ENCODE measurements around the gene SDF2L1.

Gene SDF2L1

DNA sequence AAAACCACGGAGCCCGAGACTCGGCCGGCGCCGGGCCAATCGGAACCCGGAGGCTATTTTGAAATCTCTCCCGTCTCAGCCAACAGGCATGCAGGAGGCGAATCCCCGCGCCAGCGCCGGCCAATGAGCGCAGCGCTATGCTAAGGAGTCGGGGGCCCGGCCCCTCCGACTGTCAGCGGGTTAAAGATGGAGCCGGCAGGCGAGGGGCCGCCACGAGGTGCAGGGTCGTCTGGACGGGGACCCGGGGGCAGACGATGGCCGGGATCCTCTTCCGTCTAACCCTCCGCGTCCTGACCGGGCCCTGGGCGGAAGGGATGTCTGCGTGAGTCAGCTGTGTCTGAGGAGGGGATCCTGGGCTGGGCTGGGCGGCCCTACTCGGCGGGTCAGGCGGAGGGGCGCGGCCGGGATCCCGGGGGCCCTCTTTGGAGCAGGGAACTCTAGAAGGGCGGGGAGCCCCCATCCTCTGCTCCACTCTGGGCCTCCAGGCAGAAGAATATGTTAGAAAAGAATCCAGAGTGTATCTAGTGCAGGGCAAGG is 10.0 kb downstream of the SDF2L1 start:
- in situ Hi-C loops (cut with MboI; ENCODE audit: low pct_unique_long_range_greater_than_20kb, low sequenced_read_pairs, unreplicated experiment): no loop called here
- TF ChIP-seq, protein P1, sequence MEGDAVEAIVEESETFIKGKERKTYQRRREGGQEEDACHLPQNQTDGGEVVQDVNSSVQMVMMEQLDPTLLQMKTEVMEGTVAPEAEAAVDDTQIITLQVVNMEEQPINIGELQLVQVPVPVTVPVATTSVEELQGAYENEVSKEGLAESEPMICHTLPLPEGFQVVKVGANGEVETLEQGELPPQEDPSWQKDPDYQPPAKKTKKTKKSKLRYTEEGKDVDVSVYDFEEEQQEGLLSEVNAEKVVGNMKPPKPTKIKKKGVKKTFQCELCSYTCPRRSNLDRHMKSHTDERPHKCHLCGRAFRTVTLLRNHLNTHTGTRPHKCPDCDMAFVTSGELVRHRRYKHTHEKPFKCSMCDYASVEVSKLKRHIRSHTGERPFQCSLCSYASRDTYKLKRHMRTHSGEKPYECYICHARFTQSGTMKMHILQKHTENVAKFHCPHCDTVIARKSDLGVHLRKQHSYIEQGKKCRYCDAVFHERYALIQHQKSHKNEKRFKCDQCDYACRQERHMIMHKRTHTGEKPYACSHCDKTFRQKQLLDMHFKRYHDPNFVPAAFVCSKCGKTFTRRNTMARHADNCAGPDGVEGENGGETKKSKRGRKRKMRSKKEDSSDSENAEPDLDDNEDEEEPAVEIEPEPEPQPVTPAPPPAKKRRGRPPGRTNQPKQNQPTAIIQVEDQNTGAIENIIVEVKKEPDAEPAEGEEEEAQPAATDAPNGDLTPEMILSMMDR (IDR thresholded peaks at IDR 0.05; ENCODE audit: extremely low read depth, insufficient read depth, missing control alignments): no peak
- peak; percentile 95 for DNase-seq (ENCODE audit: low spot score)

GRCh38 chr22:21652547-21653545 is 10.7 kb downstream of the SDF2L1 start:
- in situ Hi-C loops (cut with MboI; ENCODE audit: low pct_unique_long_range_greater_than_20kb, low sequenced_read_pairs, unreplicated experiment): no loop called here
- TF ChIP-seq, protein P1 (IDR thresholded peaks at IDR 0.05; ENCODE audit: extremely low read depth, insufficient read depth, missing control alignments): no peak
- DNase-seq (ENCODE audit: low spot score): no peak

DNA sequence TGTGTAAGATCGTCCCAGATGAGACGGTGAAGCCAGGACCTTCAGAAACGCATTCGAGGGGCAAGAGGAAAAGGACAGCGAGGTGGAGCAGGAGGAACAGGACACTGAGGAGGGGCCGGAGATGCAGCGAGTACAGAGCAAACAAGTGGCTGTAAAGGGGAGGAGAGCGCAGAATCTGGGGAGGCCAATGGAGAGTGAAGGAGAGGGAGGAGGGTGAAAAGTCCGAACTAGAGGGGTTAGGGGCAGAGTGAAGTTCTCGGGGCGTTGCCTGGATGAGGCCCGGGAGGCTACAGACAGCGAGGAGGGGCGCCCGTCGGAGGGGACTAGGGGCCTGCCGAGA is 14.9 kb downstream of the SDF2L1 start:
- TF ChIP-seq, protein P1 (IDR thresholded peaks at IDR 0.05; ENCODE audit: extremely low read depth, insufficient read depth, missing control alignments): no peak
- in situ Hi-C loops (cut with MboI; ENCODE audit: low pct_unique_long_range_greater_than_20kb, low sequenced_read_pairs, unreplicated experiment): no loop called here

GRCh38 chr22:21657360-21658032 is 15.4 kb downstream of the SDF2L1 start:
- DNase-seq (ENCODE audit: low spot score): peak; percentile 97
- in situ Hi-C loops (cut with MboI; ENCODE audit: low pct_unique_long_range_greater_than_20kb, low sequenced_read_pairs, unreplicated experiment): no loop called here

More for the DNA sequence above, 14.9 kb downstream of the SDF2L1 start:
- no peak for DNase-seq (ENCODE audit: low spot score)

DNA sequence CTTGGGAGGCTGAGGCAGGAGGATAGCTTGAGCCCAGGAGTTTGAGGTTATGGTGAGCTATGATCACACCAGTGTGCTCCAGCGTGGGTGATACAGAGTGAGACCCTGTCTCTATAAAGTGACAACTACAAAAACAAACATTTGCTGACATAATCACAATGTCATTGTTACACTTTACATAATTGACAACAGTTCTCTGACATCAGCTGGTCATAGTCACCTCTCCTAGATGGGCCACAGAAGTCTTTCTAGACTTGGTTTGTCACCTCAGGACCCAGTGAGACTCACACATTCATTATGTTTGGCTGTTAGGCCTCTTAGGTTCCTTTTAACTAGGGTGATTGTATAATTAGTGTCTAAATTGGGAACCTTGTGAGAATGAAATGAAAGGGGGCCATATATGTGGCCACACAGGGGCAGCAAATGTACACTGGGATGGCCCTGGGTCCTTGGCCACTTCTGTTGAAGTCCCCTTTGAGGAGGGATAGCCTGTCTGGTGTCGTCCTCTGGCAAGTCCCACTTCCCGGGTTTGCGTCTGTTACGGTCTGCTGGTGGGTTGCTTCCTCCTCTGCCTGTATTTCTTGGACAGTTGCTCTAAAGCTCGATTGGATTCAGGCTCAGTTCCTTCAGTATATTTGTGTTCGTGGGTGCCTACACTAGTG is 17.9 kb downstream of the SDF2L1 start:
- DNase-seq (ENCODE audit: low spot score): no peak
- TF ChIP-seq, protein P1 (IDR thresholded peaks at IDR 0.05; ENCODE audit: extremely low read depth, insufficient read depth, missing control alignments): peak; percentile 14
- in situ Hi-C loops (cut with MboI; ENCODE audit: low pct_unique_long_range_greater_than_20kb, low sequenced_read_pairs, unreplicated experiment): no loop called here

More at GRCh38 chr22:21657360-21658032, 15.4 kb downstream of the SDF2L1 start:
- TF ChIP-seq, protein P1 (IDR thresholded peaks at IDR 0.05; ENCODE audit: extremely low read depth, insufficient read depth, missing control alignments): peak; percentile 33

GRCh38 chr22:21660904-21661303 is 18.8 kb downstream of the SDF2L1 start:
- in situ Hi-C loops (cut with MboI; ENCODE audit: low pct_unique_long_range_greater_than_20kb, low sequenced_read_pairs, unreplicated experiment): no loop called here
- TF ChIP-seq, protein P1 (IDR thresholded peaks at IDR 0.05; ENCODE audit: extremely low read depth, insufficient read depth, missing control alignments): no peak
- DNase-seq (ENCODE audit: low spot score): no peak

Measured in GM13977 (cell line).